NOMO-1 treated with DMSO at 0.1 percent for 48 hours (cell line): ENCODE results near the gene SYP.
A peak's percentile ranks its signal among the peaks of the same experiment; 100 is the strongest.
"Not testable (repeated sequence)": the region's sequence is repeated elsewhere in the genome, so short reads cannot be mapped to it uniquely, and the experiment has no call there.

ENCODE experiments used
- DNase-seq: peaks from one replicate; lab custom pipeline; 2025; ENCODE audit not compliant: unreplicated experiment; lab: John Stamatoyannopoulos, UW

The SYP gene

GRCh38 chrX:49171752-49172279 lies 28.2 kb downstream of the SYP start, which contains the start of gene PLP2:
Gene PLP2, plus strand, starts transcription at chrX:49171898. Its CDS starts 103 bp downstream, at chrX:49172001.
- DNase-seq = peak; percentile 39

GRCh38 chrX:49167740-49168108 lies 32.3 kb downstream of the SYP start:
- no peak for DNase-seq

- DNase-seq = peak; percentile 83
Measured at GRCh38 chrX:49166914-49167739, 32.9 kb downstream of the SYP start.

- peak; percentile 82 for DNase-seq
Measured at GRCh38 chrX:49165901-49166881, 33.8 kb downstream of the SYP start.

GRCh38 chrX:49164589-49165360 lies 35.2 kb downstream of the SYP start:
- DNase-seq = no peak

- DNase-seq = peak; percentile 82
Measured at GRCh38 chrX:49163555-49164419, 36.2 kb downstream of the SYP start.

- DNase-seq = no peak
Measured at GRCh38 chrX:49162620-49163019, 37.4 kb downstream of the SYP start, which contains the start of gene MAGIX. Gene MAGIX, plus strand, starts transcription at chrX:49162758. Its CDS starts 132 bp downstream, at chrX:49162890.

GRCh38 chrX:49161632-49162031 lies 38.4 kb downstream of the SYP start:
- no peak for DNase-seq

- no peak for DNase-seq
Measured at GRCh38 chrX:49160908-49161307, 39.1 kb downstream of the SYP start.

GRCh38 chrX:49157194-49157593 lies 42.8 kb downstream of the SYP start:
- DNase-seq = no peak

GRCh38 chrX:49155900-49156837 lies 43.8 kb downstream of the SYP start:
- DNase-seq = peak; percentile 71

- DNase-seq = peak; percentile 85
Measured at GRCh38 chrX:49155243-49155899, 44.6 kb downstream of the SYP start.

- DNase-seq = no peak
Measured at GRCh38 chrX:49153467-49153866, 46.5 kb downstream of the SYP start.

- not testable (repeated sequence) for DNase-seq
Measured at GRCh38 chrX:49149291-49149690, 50.7 kb downstream of the SYP start.

- DNase-seq = not testable (repeated sequence)
Measured at GRCh38 chrX:49148390-49149100, 51.4 kb downstream of the SYP start.

- DNase-seq = no peak
Measured at GRCh38 chrX:49147936-49148335, 52.1 kb downstream of the SYP start.

- DNase-seq = no peak
Measured at GRCh38 chrX:49147282-49147681, 52.7 kb downstream of the SYP start.
